Adrenal gland (tissue), 5 donors: ENCODE measurements around the gene PLBD2.

Experiments used
- CTCF ChIP-seq, 6 experiments: fragments of 450-650 bp in 4 of 6; fragments of 200-600 bp in 2 of 6; sonication (generic) in 1 of 6; IDR thresholded peaks; 1 replicate in 5 of 6; 2 replicates in 1 of 6; pipeline versions ENCODE4 v1.5.1 to v1.8.0; 2016 to 2021; ENCODE audit warnings: antibody characterized with exemption in 6 of 6, mild to moderate bottlenecking in 2 of 6, moderate library complexity in 1 of 6
- POLR2A ChIP-seq, 2 donors: fragments of 450-650 bp; IDR thresholded peaks; one replicate each; pipeline ENCODE4 v1.6.1; 2017; ENCODE audit warnings: antibody characterized with exemption in 2 of 2, mild to moderate bottlenecking in 2 of 2, moderate library complexity in 1 of 2
- donor health status: DM: no; HTN: no; CAD: no.

GRCh38 chr12:113345318-113345717 is 13.1 kb upstream of the PLBD2 start:
- TF ChIP-seq POLR2A (IDR thresholded peaks at IDR 0.05) (no peak), CTCF (IDR thresholded peaks at IDR 0.05) (no peak)
